Trophoblast cell (in vitro differentiated cells and primary cell): ENCODE measurements around the gene UGT1A6.

ENCODE experiments used
- DNase-seq, 2 donors: peaks; one replicate each; pipeline ENCODE4 v3.0.0-alpha.2; 2016
- H2AFZ ChIP-seq: 2 replicates; pipeline ENCODE4 v1.6.1; 2013; ENCODE audit warnings: low read length, moderate library complexity, mild to moderate bottlenecking; ENCODE audit not compliant: insufficient read depth, poor library complexity
- H2AK5ac ChIP-seq: 2 replicates; pipeline ENCODE4 v1.6.1; 2013; ENCODE audit warnings: mild to moderate bottlenecking, low read length
- H2BK120ac ChIP-seq: 2 replicates; pipeline ENCODE4 v1.6.1; 2013; ENCODE audit warnings: low read length, mild to moderate bottlenecking, moderate library complexity; ENCODE audit not compliant: insufficient read depth, poor library complexity
- H2BK12ac ChIP-seq: 2 replicates; pipeline ENCODE4 v1.6.1; 2013; ENCODE audit warnings: mild to moderate bottlenecking, low read length, moderate library complexity
- H2BK5ac ChIP-seq: 2 replicates; pipeline ENCODE4 v1.6.1; 2013; ENCODE audit warnings: low read length, low read depth, moderate library complexity, mild to moderate bottlenecking; ENCODE audit not compliant: poor library complexity
- H3K14ac ChIP-seq: 2 replicates; pipeline ENCODE4 v1.6.1; 2013; ENCODE audit warnings: mild to moderate bottlenecking, low read length
- H3K18ac ChIP-seq: 2 replicates; pipeline ENCODE4 v1.6.1; 2013; ENCODE audit warnings: mild to moderate bottlenecking, low read length
- H3K23ac ChIP-seq: 2 replicates; pipeline ENCODE4 v1.6.1; 2013; ENCODE audit warnings: low read length
- H3K27ac ChIP-seq: 2 replicates; pipeline ENCODE4 v1.5.1; 2013; ENCODE audit warnings: low read depth, mild to moderate bottlenecking, inconsistent platforms, low read length, moderate library complexity
- H3K27me3 ChIP-seq: 2 replicates; pipeline ENCODE4 v1.6.1; 2013; ENCODE audit warnings: inconsistent platforms, mild to moderate bottlenecking, low read length, moderate library complexity; ENCODE audit not compliant: insufficient read depth
- H3K36me3 ChIP-seq, 2 experiments: 1 replicate in 1 of 2; 2 replicates in 1 of 2; pipeline ENCODE4 v1.6.1; 2013; ENCODE audit warnings: low read length in 2 of 2, mild to moderate bottlenecking in 2 of 2, moderate library complexity in 1 of 2; ENCODE audit not compliant: insufficient read depth in 2 of 2, control insufficient read depth in 1 of 2
- H3K4ac ChIP-seq: 2 replicates; pipeline ENCODE4 v1.6.1; 2013; ENCODE audit warnings: low read depth, mild to moderate bottlenecking, low read length, moderate library complexity
- H3K4me1 ChIP-seq, 2 experiments: 1 replicate in 1 of 2; 2 replicates in 1 of 2; pipeline ENCODE4 v1.6.1; 2013; ENCODE audit warnings: low read length in 2 of 2, mild to moderate bottlenecking in 2 of 2, moderate library complexity in 1 of 2; ENCODE audit not compliant: insufficient read depth in 2 of 2, control insufficient read depth in 1 of 2
- H3K4me2 ChIP-seq: 2 replicates; pipeline ENCODE4 v1.6.1; 2013; ENCODE audit warnings: inconsistent platforms, mild to moderate bottlenecking, low read length, moderate library complexity
- H3K4me3 ChIP-seq: 2 replicates; pipeline ENCODE4 v1.5.1; 2013; ENCODE audit warnings: mild to moderate bottlenecking, low read depth, low read length, inconsistent platforms
- H3K79me1 ChIP-seq: one replicate; pipeline ENCODE4 v1.6.1; 2013; ENCODE audit warnings: low read length
- H3K79me2 ChIP-seq: 2 replicates; pipeline ENCODE4 v1.6.1; 2013; ENCODE audit warnings: low read length, mild to moderate bottlenecking; ENCODE audit not compliant: control insufficient read depth, insufficient read depth, poor library complexity
- H3K9ac ChIP-seq: 2 replicates; pipeline ENCODE4 v1.6.1; 2013; ENCODE audit warnings: mild to moderate bottlenecking, low read length
- H3K9me3 ChIP-seq: 2 replicates; pipeline ENCODE4 v1.6.1; 2013; ENCODE audit warnings: low read depth, mild to moderate bottlenecking, control low read depth, inconsistent platforms, low read length; ENCODE audit not compliant: insufficient read depth
- H4K12ac ChIP-seq: 2 replicates; pipeline ENCODE4 v1.6.1; 2013; ENCODE audit warnings: low read depth, mild to moderate bottlenecking, low read length, moderate library complexity
- H4K8ac ChIP-seq: 2 replicates; pipeline ENCODE4 v1.6.1; 2013; ENCODE audit warnings: low read depth, mild to moderate bottlenecking, low read length, moderate library complexity
- H4K91ac ChIP-seq: one replicate; pipeline ENCODE4 v1.6.1; 2013; ENCODE audit warnings: low read depth, mild to moderate bottlenecking, low read length, moderate library complexity
- WGBS: extraction: QIAGEN DNeasy Blood & Tissue Kit; methylation state at CpG from one replicate; pipeline ENCODE4 v1.1.7; 2013; ENCODE audit warnings: missing lambda C conversion rate; ENCODE audit not compliant: insufficient read length, insufficient coverage; ENCODE audit errors: extremely low coverage; 5-methylcytosine and 5-hydroxymethylcytosine counted together

UGT1A6 gene

DNA sequence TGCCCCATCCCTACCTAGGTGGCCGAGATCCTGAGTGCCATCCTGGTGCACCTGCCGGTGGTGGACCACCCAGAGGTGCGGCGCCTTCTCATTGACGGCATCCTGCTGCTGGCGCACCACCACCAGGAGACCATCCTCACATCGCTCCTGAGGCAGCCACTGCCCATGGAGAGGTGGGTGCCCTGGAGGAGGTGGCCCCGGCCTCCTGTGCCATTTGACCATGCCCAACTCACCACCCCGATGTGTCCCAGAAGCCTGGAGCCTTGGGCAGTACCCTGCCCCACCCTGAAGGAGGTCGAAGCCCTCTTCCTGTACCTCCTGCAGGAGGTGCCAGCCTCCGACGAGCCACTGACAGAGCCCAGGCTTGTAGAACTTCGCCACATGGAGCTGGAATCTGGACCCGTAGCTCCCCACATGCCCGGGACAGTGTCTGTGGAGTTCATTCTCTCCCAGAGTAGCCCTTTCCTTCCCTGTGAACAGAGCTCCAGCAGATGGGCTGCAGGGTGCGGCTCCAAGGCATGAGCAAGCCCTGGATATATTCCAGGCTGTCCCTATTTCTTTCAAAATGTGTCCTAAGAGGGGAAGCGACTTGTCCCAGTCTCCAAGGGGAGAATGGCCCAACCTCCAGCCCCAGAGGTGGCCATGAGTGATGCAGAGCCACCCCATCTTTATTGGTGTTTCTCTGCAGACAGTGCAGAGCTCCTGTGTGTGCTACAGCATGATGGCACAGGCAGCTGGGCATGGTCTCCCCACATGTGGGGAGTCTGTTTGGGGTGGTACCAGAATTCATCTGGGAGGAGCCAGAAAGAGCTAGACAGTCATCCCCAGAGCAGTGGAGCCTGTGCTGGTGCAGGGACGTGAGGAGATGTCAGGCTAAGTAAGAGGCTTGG lies 127.4 kb downstream of the UGT1A6 start:
- H4K12ac ChIP-seq: no peak overlapping the region
- H3K18ac ChIP-seq: no peak overlapping the region
- H3K9me3 ChIP-seq: peaks cover 5% of the 10 kb centered on the region
- WGBS: no CpG with 5 or more reads among the region's 18 CpGs
- H3K23ac ChIP-seq: no peak overlapping the region
- H2AFZ ChIP-seq: no peak overlapping the region
- no peak overlapping the region for H3K4me2 ChIP-seq
- no peak overlapping the region for H4K91ac ChIP-seq
- no peaks in the 10 kb centered on the region for H3K36me3 ChIP-seq
- no peak overlapping the region for H2BK120ac ChIP-seq
- H3K27me3 ChIP-seq: no peaks in the 10 kb centered on the region
- no peak overlapping the region for H4K8ac ChIP-seq
- H3K14ac ChIP-seq: no peak overlapping the region
- H3K79me1 ChIP-seq: no peaks in the 10 kb centered on the region
- H2AK5ac ChIP-seq: no peak overlapping the region
- no peak overlapping the region for H3K9ac ChIP-seq
- no peak overlapping the region for H3K27ac ChIP-seq
- H3K4ac ChIP-seq: no peak overlapping the region
- no peak for DNase-seq
- no peaks in the 10 kb centered on the region for H3K4me1 ChIP-seq
- H3K4me3 ChIP-seq: no peak overlapping the region
- H3K79me2 ChIP-seq: no peaks in the 10 kb centered on the region
- H2BK5ac ChIP-seq: no peak overlapping the region
- no peak overlapping the region for H2BK12ac ChIP-seq

DNA sequence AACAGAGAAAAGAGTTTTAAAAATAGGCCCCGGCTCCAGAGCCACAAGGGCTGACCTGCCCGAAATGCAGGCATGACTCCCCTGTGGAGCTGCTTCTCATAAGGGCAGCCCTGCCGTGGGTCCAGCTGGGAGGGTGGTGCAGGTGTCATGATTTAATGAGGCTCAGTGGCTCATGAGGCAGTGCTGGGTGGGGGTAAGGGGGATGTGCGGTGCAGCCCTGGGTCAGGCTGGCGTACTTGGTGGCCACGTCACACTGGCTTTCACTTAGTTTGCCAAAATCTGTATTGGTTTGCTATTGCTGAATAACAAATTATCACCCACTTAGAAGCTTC lies 128.1 kb downstream of the UGT1A6 start:
- Histone ChIP-seq H2BK5ac (no peak overlapping the region), H2BK120ac (no peak overlapping the region), H3K4me2 (no peak overlapping the region), H3K18ac (no peak overlapping the region), H3K14ac (no peak overlapping the region), H3K4me3 (no peak overlapping the region), H2BK12ac (no peak overlapping the region), H3K23ac (no peak overlapping the region), H3K4me1 (no peaks in the 10 kb centered on the region), H4K8ac (no peak overlapping the region), H3K9ac (no peak overlapping the region), H3K79me1 (no peaks in the 10 kb centered on the region), H4K12ac (no peak overlapping the region), H3K27ac (no peak overlapping the region), H2AFZ (no peak overlapping the region), H2AK5ac (no peak overlapping the region), H3K9me3 (peaks cover 5% of the 10 kb centered on the region), H3K27me3 (no peaks in the 10 kb centered on the region), H3K36me3 (no peaks in the 10 kb centered on the region), H4K91ac (no peak overlapping the region), H3K4ac (no peak overlapping the region), H3K79me2 (no peaks in the 10 kb centered on the region)
- no peak for DNase-seq
- no CpG with 5 or more reads among the region's 6 CpGs for WGBS

DNA sequence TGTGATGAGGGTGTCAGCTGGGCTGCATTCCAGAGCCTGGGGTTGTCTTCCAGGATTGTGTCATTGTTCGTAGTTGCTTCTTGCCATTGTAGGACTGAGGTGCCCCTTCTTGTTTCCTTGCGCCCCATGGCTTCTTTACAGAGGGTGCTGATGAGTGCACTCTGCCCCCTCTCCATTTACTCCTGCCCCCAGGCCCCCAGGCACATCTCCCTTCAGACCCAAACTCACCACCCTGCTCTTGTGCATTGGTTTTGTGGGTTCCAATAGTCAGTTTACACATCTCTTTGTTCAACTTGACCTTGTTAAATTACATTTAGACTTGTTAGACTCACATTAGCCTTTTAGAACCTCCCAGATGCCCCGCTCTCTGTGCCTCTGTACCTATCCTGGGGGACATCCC lies 128.5 kb downstream of the UGT1A6 start:
- Histone ChIP-seq H2BK120ac (no peak overlapping the region), H4K8ac (no peak overlapping the region), H2AK5ac (no peak overlapping the region), H3K9me3 (peaks cover 5% of the 10 kb centered on the region), H3K27me3 (no peaks in the 10 kb centered on the region), H3K9ac (no peak overlapping the region), H3K79me1 (no peaks in the 10 kb centered on the region), H3K79me2 (no peaks in the 10 kb centered on the region), H3K4ac (no peak overlapping the region), H3K27ac (no peak overlapping the region), H3K23ac (no peak overlapping the region), H4K12ac (no peak overlapping the region), H3K18ac (no peak overlapping the region), H3K4me2 (no peak overlapping the region), H4K91ac (no peak overlapping the region), H3K4me1 (no peaks in the 10 kb centered on the region), H3K14ac (no peak overlapping the region), H3K4me3 (no peak overlapping the region), H2AFZ (no peak overlapping the region), H3K36me3 (no peaks in the 10 kb centered on the region), H2BK5ac (no peak overlapping the region), H2BK12ac (no peak overlapping the region)
- DNase-seq: no peak
- WGBS: no CpG with 5 or more reads among the region's 3 CpGs

DNA sequence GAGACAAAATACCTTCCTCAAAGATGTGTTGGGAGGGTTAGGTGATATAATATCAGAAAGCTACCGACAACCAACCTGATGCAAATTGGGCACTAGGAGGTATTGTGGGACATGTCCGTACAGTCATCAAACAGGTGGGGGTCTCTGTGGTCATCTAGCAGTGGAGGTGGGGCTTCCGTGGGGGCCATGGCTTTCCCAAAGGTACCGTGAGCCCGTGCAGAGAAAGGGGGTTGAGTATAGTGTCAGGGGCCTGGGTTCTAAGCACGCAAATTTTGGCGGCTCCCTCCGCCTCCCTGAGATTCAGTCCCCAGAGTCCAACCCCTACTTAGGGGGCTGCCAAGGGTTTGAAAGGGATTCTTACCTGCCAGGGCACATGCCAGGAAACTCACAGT lies 129.0 kb downstream of the UGT1A6 start:
- H3K27me3 ChIP-seq: no peaks in the 10 kb centered on the region
- no peak overlapping the region for H3K27ac ChIP-seq
- no peak for DNase-seq
- no peak overlapping the region for H3K14ac ChIP-seq
- H3K79me2 ChIP-seq: no peaks in the 10 kb centered on the region
- H3K4me2 ChIP-seq: no peak overlapping the region
- no peak overlapping the region for H4K8ac ChIP-seq
- WGBS: no CpG with 5 or more reads among the region's 8 CpGs
- H3K18ac ChIP-seq: no peak overlapping the region
- no peaks in the 10 kb centered on the region for H3K4me1 ChIP-seq
- H2AFZ ChIP-seq: no peak overlapping the region
- no peak overlapping the region for H3K23ac ChIP-seq
- H2BK5ac ChIP-seq: no peak overlapping the region
- no peak overlapping the region for H3K4ac ChIP-seq
- H3K9ac ChIP-seq: no peak overlapping the region
- no peak overlapping the region for H4K91ac ChIP-seq
- no peak overlapping the region for H2AK5ac ChIP-seq
- no peak overlapping the region for H2BK120ac ChIP-seq
- no peak overlapping the region for H2BK12ac ChIP-seq
- H4K12ac ChIP-seq: no peak overlapping the region
- peaks cover 4% of the 10 kb centered on the region for H3K9me3 ChIP-seq
- H3K4me3 ChIP-seq: no peak overlapping the region
- H3K79me1 ChIP-seq: no peaks in the 10 kb centered on the region
- no peaks in the 10 kb centered on the region for H3K36me3 ChIP-seq
